Endometrial microvascular endothelial cells (primary cell): ENCODE data around the gene MAL. TPM values are rescaled to one million over a fixed set of nuclear protein-coding genes. Genes with fewer than 3 reads are reported as not detected.

Source experiments
- in situ Hi-C: cut with HindIII; loops from 2 replicates; pipeline ENCODE4 v1.10.0; 2017; ENCODE audit warnings: low sequenced_read_pairs, low pct_unique_long_range_greater_than_20kb; ENCODE audit errors: inconsistent ontology term
- total RNA-seq: library from RNA; depleted of rRNA; stranded (reverse); fragments of >200 nt; gene quantifications from one replicate; pipeline ENCODE4 v1.2.3, GENCODE V29; 2015; ENCODE audit errors: inconsistent ontology term

The MAL gene
- total RNA-seq, 1 donor from 2014 or later: not detected

DNA sequence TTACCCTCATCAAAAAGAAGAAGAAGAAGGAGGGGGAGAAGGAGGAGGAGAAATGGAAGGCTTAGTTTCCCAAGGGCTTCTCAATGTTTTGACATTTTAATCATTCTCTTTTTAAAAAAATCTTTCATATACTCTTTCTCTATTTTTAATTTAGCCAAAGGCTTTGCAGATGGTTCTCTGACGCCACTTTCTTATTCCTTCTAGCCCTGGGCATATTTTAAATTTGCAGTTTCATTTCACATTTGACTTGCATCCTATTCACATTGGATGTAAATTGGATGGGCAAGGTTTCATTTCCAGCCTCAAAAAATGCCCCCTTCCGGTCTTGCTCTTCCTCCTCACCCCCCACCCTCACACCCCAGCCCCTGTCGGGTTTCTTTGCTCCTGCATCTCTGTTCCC, 29.8 kb downstream of the MAL start:
- in situ Hi-C loops: no loop called here

DNA sequence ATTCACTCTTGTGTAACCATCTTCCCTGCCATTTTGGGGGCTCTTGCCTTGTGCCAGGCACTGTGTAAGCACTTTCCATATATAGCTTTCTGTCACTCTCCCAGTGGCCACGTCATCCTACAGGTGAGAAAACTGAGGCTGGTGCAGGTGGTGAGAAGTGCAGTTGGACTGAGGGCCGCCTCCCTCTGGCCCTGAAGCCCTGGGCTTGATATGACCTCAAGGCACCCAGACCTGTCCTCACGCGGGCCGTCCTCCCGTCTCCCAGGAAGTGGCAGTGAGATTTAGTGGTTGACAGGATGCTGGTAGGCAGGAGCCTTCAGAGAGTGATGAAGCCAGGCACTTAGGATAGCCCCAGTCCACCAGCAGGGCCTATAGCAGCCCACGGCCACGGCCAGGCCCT, 30.5 kb downstream of the MAL start:
- in situ Hi-C loops: no loop called here

GRCh38 chr2:95056461-95057459, 31.3 kb downstream of the MAL start:
- in situ Hi-C loops: no loop called here

GRCh38 chr2:95057535-95058370, 32.2 kb downstream of the MAL start:
- in situ Hi-C loops: no loop called here

DNA sequence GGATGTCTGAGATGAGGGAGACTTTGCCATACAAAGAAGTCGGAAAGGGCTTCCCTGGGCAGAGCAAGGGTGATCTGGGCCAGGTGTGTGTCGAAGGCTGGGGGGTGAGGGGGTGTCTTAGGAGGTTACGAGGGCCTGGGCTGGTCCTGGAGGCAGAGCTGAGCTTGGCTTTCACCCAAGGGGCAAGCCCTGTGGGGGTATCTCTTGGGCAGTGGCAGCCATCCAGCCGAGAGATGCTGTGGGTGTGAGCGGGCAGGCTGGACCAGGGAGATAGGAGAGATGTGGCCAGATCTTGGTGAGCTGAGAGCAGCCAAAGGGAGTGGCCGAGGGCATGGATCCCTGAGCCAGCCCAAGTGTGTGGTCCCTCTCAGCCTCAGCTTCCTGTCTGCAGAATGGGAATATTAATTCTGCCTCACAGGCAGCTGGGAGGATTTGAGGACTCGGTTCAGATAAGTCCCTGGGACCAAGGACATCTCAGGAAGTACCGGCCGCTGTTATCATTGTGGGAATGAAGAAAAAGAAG, 33.0 kb downstream of the MAL start:
- in situ Hi-C loops: no loop called here

- in situ Hi-C loops: no loop called here
Observed at GRCh38 chr2:95058989-95059641, 33.6 kb downstream of the MAL start.

- in situ Hi-C loops: no loop called here
Observed at GRCh38 chr2:95059656-95060370, 34.3 kb downstream of the MAL start.

- in situ Hi-C loops: no loop called here
Observed at GRCh38 chr2:95060446-95061118, 35.1 kb downstream of the MAL start.

DNA sequence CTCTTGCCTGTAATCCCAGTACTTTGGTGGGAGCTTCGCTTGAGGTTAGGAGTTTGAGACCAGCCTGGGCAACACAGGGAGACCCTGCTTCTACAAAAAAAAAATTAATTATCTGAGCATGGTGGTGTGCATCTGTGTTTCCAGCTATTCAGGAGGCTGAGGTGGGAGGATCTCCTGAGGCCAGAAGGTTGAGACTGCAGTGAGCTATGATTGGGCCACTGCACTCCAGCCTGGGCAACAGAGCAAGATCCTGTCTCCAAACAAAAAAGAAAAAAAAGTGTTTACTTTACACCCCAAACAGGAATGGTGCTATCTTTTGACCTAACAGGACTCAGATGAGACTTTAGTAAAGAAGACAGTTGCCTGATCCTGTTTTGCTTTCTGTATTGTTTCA, 35.6 kb downstream of the MAL start:
- in situ Hi-C loops: no loop called here

DNA sequence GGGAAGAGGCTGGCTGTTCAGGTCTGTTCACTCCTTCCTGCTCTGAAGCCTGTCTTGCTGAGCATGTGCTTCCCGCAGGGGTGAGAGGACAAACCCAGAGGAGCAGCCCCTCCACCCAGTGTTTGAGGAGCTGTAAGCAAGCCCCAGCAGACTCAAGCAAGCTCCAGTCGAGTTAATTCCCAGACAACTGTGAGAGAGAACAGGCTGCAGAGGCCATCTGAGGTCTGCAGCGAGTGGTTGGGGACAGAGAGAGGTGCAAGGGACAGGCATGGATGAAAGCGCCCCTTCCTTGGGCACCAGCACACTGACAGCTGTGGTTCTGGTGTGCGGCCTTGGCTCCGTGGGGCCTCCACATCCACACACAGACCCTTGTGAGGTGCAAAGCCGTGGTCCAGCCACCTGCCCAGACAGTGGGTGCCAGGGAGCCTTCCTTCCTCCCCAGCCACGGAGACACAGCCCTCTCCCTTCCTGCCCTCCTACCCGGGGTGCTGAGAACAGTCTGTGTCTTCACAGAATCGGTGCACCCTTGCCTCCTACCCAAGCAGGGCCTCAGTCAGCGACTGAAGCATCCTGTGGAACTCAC, 36.2 kb downstream of the MAL start:
- in situ Hi-C loops: no loop called here

DNA sequence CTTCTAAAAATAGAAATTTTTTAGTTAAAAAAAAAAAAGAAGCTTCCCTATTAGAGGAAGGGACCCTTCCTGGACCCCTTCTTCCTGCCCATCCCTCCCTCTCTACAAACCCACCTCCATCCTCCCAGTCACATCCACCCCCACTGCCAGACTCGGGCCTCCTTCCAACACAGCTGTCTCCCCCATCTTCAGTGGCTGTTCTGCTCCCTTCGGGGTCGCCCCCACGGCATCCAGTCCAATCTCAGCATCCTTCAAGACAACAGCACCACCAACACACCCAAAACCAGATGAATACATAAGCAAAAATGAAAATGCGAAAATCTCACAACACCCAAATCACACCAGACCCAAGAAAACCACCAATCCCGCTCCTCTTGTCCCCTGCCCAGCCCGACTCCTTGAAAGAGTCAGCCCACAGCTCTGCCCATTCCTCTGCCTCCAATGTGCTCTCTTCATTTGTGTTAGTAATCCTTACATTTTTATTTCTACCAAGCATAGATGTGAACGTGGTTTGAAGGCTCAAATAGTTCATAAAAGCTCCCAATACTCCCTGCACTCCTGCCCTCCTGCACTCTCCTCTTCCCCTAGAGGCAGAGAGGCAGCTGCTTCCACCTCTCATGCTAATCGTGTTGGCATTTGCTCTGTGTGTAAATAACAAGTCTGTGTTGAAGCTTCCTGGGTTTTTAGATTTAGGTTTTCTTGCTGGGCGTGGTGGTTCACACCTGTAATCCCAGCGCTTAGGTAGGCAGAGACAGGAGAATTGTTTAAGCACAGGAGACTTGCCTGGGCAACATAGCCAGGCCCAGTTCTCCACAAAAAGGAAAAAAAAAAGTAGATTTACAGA, 37.0 kb downstream of the MAL start:
- in situ Hi-C loops: no loop called here

GRCh38 chr2:95063086-95063958, 37.8 kb downstream of the MAL start:
- in situ Hi-C loops: no loop called here

DNA sequence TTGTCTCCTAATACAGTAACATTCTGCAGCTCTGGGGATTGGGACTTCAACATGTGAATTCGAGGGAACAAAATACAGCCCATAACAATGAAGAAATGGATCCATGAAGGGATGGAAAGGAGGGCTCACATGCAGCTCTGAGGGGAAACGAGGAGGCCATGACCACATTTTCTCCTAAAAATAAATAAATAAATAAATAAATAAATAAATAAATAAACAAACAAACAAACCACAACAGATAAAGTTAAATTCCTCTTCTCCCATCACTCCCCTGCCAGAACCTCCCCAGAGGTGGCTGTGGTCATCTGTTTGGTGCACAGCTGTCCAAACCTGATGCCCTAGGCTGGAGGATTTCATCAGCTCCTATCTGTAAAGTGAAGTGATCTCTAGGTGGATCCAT, 42.7 kb downstream of the MAL start:
- in situ Hi-C loops: no loop called here

DNA sequence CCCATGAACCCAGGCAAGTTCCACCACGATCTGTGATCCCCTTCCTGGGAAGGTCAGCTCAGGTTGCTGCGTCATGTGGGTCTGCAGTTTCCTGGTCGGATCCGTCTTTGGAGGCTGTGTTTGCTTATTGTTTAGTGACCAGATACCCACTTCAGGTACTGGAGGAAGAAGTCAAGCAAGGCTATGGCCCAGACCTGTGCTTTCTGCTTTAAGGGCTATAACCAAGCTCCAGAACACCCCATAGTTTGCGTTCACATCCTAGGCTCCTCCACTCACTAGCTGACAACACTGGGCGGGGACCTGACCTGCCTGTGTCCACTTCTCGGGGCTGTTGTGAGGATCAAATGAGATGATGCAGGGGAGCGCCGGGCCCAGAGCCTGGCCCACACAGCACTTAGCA, 44.0 kb downstream of the MAL start:
- in situ Hi-C loops: no loop called here

DNA sequence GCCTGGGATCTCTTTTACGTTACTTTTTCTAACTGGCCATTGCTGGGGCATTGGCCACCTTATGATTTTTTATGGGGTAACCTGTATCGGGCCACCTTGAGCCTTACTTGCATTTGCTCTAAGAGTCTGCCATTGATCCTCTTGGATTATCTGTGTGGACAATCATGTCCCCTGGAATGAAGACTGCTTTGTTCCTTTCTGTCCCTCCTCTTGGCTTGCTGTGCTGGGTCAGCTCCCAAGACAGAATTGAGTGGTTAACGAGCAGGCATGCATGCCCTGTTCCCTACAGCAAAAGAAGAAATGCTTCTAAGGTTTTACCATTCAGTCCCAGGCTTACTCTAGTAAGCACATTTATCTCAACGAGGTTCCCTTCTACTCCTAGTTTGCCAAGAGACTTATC, 46.3 kb downstream of the MAL start:
- in situ Hi-C loops: no loop called here

DNA sequence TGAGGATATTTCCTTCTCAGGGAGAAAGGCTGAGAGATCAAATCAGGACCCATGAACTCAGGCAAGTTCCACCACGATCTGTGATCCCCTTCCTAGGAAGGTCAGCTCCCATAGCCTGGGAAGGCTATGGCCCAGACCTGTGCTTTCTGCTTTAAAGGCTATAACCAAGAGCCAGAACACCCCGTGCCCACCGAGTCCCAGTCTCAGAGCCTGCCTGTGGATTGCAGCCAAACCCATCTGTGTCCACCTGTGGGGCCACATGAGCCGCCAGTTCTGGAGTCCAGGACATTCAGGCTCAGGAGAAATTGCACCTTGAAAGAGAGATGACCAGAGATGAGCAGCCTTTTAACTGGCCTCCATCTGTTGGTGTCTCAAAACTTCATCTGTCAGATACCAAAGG, 46.9 kb downstream of the MAL start:
- in situ Hi-C loops: no loop called here
